Activated T-cell treated with anti-CD3 and anti-CD28 coated beads, Interleukin-2, amount 50 U/mL, for 1 hour (primary cell): Measurements from ENCODE around the gene RPS18.
A peak's percentile ranks its signal among the peaks of the same experiment; 100 is the strongest.

ENCODE experiments used
- DNase-seq: peaks from one replicate; pipeline ENCODE4 v3.0.0-alpha.2; 2020

The RPS18 gene

GRCh38 chr6:33292996-33293682 lies 21.3 kb downstream of the RPS18 start:
- DNase-seq: no peak

GRCh38 chr6:33294086-33294823 lies 22.4 kb downstream of the RPS18 start:
- DNase-seq: no peak

- DNase-seq: no peak
These were observed 23.9 kb downstream of the RPS18 start for GRCh38 chr6:33295621-33296369.

- DNase-seq: no peak
These were observed 25.0 kb downstream of the RPS18 start for GRCh38 chr6:33296797-33297405.

- DNase-seq: no peak
These were observed 25.6 kb downstream of the RPS18 start for GRCh38 chr6:33297406-33297955.

GRCh38 chr6:33297956-33298772 lies 26.3 kb downstream of the RPS18 start:
- DNase-seq: peak; percentile 69

GRCh38 chr6:33298773-33299236 lies 26.9 kb downstream of the RPS18 start, which contains the start of gene RGL2:
Gene RGL2, minus strand, starts transcription at chr6:33298942. Its CDS starts 332 bp downstream, at chr6:33298610.
- DNase-seq: no peak

GRCh38 chr6:33299237-33299944 lies 27.5 kb downstream of the RPS18 start:
- DNase-seq: peak; percentile 94

GRCh38 chr6:33301877-33302276 lies 30.0 kb downstream of the RPS18 start:
- no peak for DNase-seq

- no peak for DNase-seq
These were observed 32.3 kb downstream of the RPS18 start for GRCh38 chr6:33304216-33304615.

GRCh38 chr6:33305052-33305451 lies 33.2 kb downstream of the RPS18 start:
- no peak for DNase-seq

GRCh38 chr6:33306356-33306755 lies 34.5 kb downstream of the RPS18 start:
- DNase-seq: no peak

GRCh38 chr6:33312361-33313104 lies 40.7 kb downstream of the RPS18 start:
- DNase-seq: peak; percentile 78

- DNase-seq: peak; percentile 57
These were observed 41.3 kb downstream of the RPS18 start for GRCh38 chr6:33313105-33313708.

- peak; percentile 82 for DNase-seq
These were observed 42.0 kb downstream of the RPS18 start, which contains the start of gene TAPBP for GRCh38 chr6:33313709-33314514. Gene TAPBP, minus strand, starts transcription at chr6:33314078. Its CDS starts 37 bp downstream, at chr6:33314041.

- DNase-seq: peak; percentile 68
These were observed 42.7 kb downstream of the RPS18 start for GRCh38 chr6:33314515-33314942.

- peak; percentile 37 for DNase-seq
These were observed 43.3 kb downstream of the RPS18 start for GRCh38 chr6:33314943-33315792.
